Activated naive CD8-positive, alpha-beta T cell treated with anti-CD3 and anti-CD28 coated beads, Interleukin-2, amount 10 ng/mL, durations not matched to agents 7 days and 5 days (primary cell): ENCODE results near the gene USF1. TPM values are rescaled to one million over a fixed set of nuclear protein-coding genes. Genes with fewer than 3 reads are reported as not detected.
"Not testable (repeated sequence)": the region's sequence is repeated elsewhere in the genome, so short reads cannot be mapped to it uniquely, and the experiment has no call there.

Source experiments
- ATAC-seq: fragments of 150-1000 bp; cut with Tn5 transposase; one replicate; pipeline ENCODE4 v1.10.0; 2021; ENCODE audit warnings: low read depth, moderate library complexity
- POLR2A ChIA-PET: fragments of 350-600 bp; sonication (Branson Sonifier 250); formaldehyde crosslinking; loops from one replicate; lab custom pipeline; 2021; ENCODE audit warnings: antibody characterized with exemption; lab: Charles Lee
- DNase-seq: peaks from one replicate; pipeline ENCODE4 v3.0.0; 2021
- H3K27ac Mint-ChIP-seq: one replicate; pipeline ENCODE4 v1.8.0; 2022; ENCODE audit warnings: mild to moderate bottlenecking, mixed read lengths
- H3K27me3 Mint-ChIP-seq: one replicate; pipeline ENCODE4 v1.8.0; 2022; ENCODE audit warnings: mild to moderate bottlenecking, moderate library complexity, mixed read lengths
- H3K36me3 Mint-ChIP-seq: one replicate; pipeline ENCODE4 v1.8.0; 2021; ENCODE audit warnings: mild to moderate bottlenecking, mixed read lengths
- H3K4me1 Mint-ChIP-seq: one replicate; pipeline ENCODE4 v1.8.0; 2021; ENCODE audit warnings: mixed read lengths
- H3K4me3 Mint-ChIP-seq: one replicate; pipeline ENCODE4 v1.8.0; 2022; ENCODE audit warnings: mild to moderate bottlenecking, moderate library complexity, mixed read lengths
- H3K9me3 Mint-ChIP-seq: one replicate; pipeline ENCODE4 v1.8.0; 2021; ENCODE audit warnings: mixed read lengths
- total RNA-seq, 2 experiments: library from RNA; stranded (reverse); gene quantifications; one replicate each; pipeline ENCODE4 v1.2.3, GENCODE V29; 2021

Gene USF1
- total RNA-seq, 2 experiments from 2014 or later: 93.0 to 96.3 TPM

GRCh38 chr1:161072751-161073449, 27.1 kb upstream of the USF1 start:
- ATAC-seq (no peak), DNase-seq (no peak)
- Mint-ChIP-seq H3K27me3 (no peaks in the 10 kb centered on the region), H3K27ac (peak overlapping the region; percentile 34), H3K4me1 (peaks cover 33% of the 10 kb centered on the region), H3K9me3 (no peaks in the 10 kb centered on the region), H3K36me3 (peaks cover 13% of the 10 kb centered on the region), H3K4me3 (no peak overlapping the region)
- POLR2A ChIA-PET: interaction anchor here (7.7 kb wide), 1 partner anchor 25 kb away, joined by 118 read pairs; the partner anchor contains the start of gene KLHDC9

- peaks cover 38% of the 10 kb centered on the region for H3K4me1 Mint-ChIP-seq
- POLR2A ChIA-PET: interaction anchor here (0.8 to 7.7 kb wide), 7 partner anchors 10 to 70 kb away, joined by 3 to 159 read pairs (median 4); partner anchors contain the start of genes KLHDC9, NIT1, PFDN2 and USF1
- DNase-seq (peak; percentile 62), ATAC-seq (no peak)
- no peaks in the 10 kb centered on the region for H3K27me3 Mint-ChIP-seq
- peaks cover 20% of the 10 kb centered on the region for H3K36me3 Mint-ChIP-seq
- no peak overlapping the region for H3K4me3 Mint-ChIP-seq
- H3K27ac Mint-ChIP-seq: peak overlapping the region; percentile 74
- H3K9me3 Mint-ChIP-seq: no peaks in the 10 kb centered on the region
Observed at GRCh38 chr1:161071886-161072371, 26.2 kb upstream of the USF1 start.

GRCh38 chr1:161070761-161071160, 25.0 kb upstream of the USF1 start:
- POLR2A ChIA-PET: interaction anchor here (0.5 to 7.7 kb wide), 14 partner anchors 9 to 71 kb away, joined by 3 to 159 read pairs (median 6); partner anchors contain the start of genes F11R, KLHDC9, NIT1 and PFDN2
- H3K27ac Mint-ChIP-seq: peak overlapping the region; percentile 100
- H3K36me3 Mint-ChIP-seq: peaks cover 29% of the 10 kb centered on the region
- peak overlapping the region; percentile 100 for H3K4me3 Mint-ChIP-seq
- H3K9me3 Mint-ChIP-seq: no peaks in the 10 kb centered on the region
- no peaks in the 10 kb centered on the region for H3K27me3 Mint-ChIP-seq
- ATAC-seq (no peak), DNase-seq (no peak)
- H3K4me1 Mint-ChIP-seq: peaks cover 44% of the 10 kb centered on the region

GRCh38 chr1:161069731-161070270, 24.0 kb upstream of the USF1 start, which contains the start of gene ARHGAP30:
Gene ARHGAP30 (minus strand): TSS chr1:161069891. CDS start chr1:161069624, 267 bp downstream.
- Mint-ChIP-seq H3K4me3 (peak within 1 kb of the TSS; percentile 100), H3K27me3 (no peaks in the 10 kb centered on the region), H3K36me3 (peaks cover 29% of the 10 kb centered on the region), H3K27ac (peak within 1 kb of the TSS; percentile 100), H3K9me3 (no peaks in the 10 kb centered on the region), H3K4me1 (peaks cover 47% of the 10 kb centered on the region)
- DNase-seq (peak; percentile 78), ATAC-seq (peak; percentile 79)
- POLR2A ChIA-PET: interaction anchor here (0.5 to 7.7 kb wide), 26 partner anchors 9 to 362 kb away, joined by 3 to 159 read pairs (median 5); partner anchors contain the start of genes DEDD, F11R, KLHDC9 and NIT1

GRCh38 chr1:161069241-161069640, 23.5 kb upstream of the USF1 start:
- peak; percentile 1 for ATAC-seq

GRCh38 chr1:161068306-161069234, 22.8 kb upstream of the USF1 start:
- peak overlapping the region; percentile 100 for H3K27ac Mint-ChIP-seq
- no peaks in the 10 kb centered on the region for H3K9me3 Mint-ChIP-seq
- H3K27me3 Mint-ChIP-seq: no peaks in the 10 kb centered on the region
- H3K4me1 Mint-ChIP-seq: peaks cover 52% of the 10 kb centered on the region
- DNase-seq (peak; percentile 80), ATAC-seq (peak; percentile 73)
- H3K4me3 Mint-ChIP-seq: peak overlapping the region; percentile 100
- POLR2A ChIA-PET: interaction anchor here (0.5 to 7.7 kb wide), 25 partner anchors 7 to 358 kb away, joined by 3 to 159 read pairs (median 4); partner anchors contain the start of genes CD48, DEDD, F11R and KLHDC9
- peaks cover 37% of the 10 kb centered on the region for H3K36me3 Mint-ChIP-seq

More at GRCh38 chr1:161069241-161069640, 23.5 kb upstream of the USF1 start:
- POLR2A ChIA-PET: interaction anchor here (0.5 to 7.7 kb wide), 24 partner anchors 8 to 360 kb away, joined by 3 to 159 read pairs (median 5); partner anchors contain the start of genes DEDD, F11R, KLHDC9 and NIT1
- peak overlapping the region; percentile 100 for H3K27ac Mint-ChIP-seq
- no peaks in the 10 kb centered on the region for H3K9me3 Mint-ChIP-seq
- no peaks in the 10 kb centered on the region for H3K27me3 Mint-ChIP-seq
- H3K4me1 Mint-ChIP-seq: peaks cover 50% of the 10 kb centered on the region
- peak overlapping the region; percentile 100 for H3K4me3 Mint-ChIP-seq
- DNase-seq: no peak
- H3K36me3 Mint-ChIP-seq: peaks cover 34% of the 10 kb centered on the region

- DNase-seq (no peak), ATAC-seq (no peak)
- Mint-ChIP-seq H3K36me3 (peaks cover 50% of the 10 kb centered on the region), H3K27ac (peak overlapping the region; percentile 87), H3K4me1 (peaks cover 50% of the 10 kb centered on the region), H3K9me3 (no peaks in the 10 kb centered on the region), H3K27me3 (no peaks in the 10 kb centered on the region), H3K4me3 (peak overlapping the region; percentile 100)
- POLR2A ChIA-PET: interaction anchor here (0.7 to 7.7 kb wide), 7 partner anchors 20 to 51 kb away, joined by 3 to 159 read pairs (median 16); partner anchors contain the start of genes F11R, KLHDC9, NIT1 and PFDN2
Observed at GRCh38 chr1:161066694-161067093, 20.9 kb upstream of the USF1 start.

- H3K27ac Mint-ChIP-seq: not testable (repeated sequence)
Observed at GRCh38 chr1:161065681-161066080, 19.9 kb upstream of the USF1 start.

GRCh38 chr1:161063936-161064335, 18.2 kb upstream of the USF1 start:
- peak overlapping the region; percentile 89 for H3K4me3 Mint-ChIP-seq
- not testable (repeated sequence) for H3K27me3 Mint-ChIP-seq, H3K9me3 Mint-ChIP-seq, ATAC-seq, DNase-seq
- peaks cover 42% of the 10 kb centered on the region for H3K4me1 Mint-ChIP-seq
- POLR2A ChIA-PET: interaction anchor here (0.5 to 1.4 kb wide), 2 partner anchors 18 to 40 kb away, joined by 4 to 5 read pairs; partner anchors contain the start of gene USF1
- H3K27ac Mint-ChIP-seq: peak overlapping the region; percentile 87
- H3K36me3 Mint-ChIP-seq: peaks cover 56% of the 10 kb centered on the region

More at GRCh38 chr1:161065681-161066080, 19.9 kb upstream of the USF1 start:
- DNase-seq, H3K27me3 Mint-ChIP-seq, ATAC-seq, H3K9me3 Mint-ChIP-seq: not testable (repeated sequence)
- Mint-ChIP-seq H3K4me3 (peak overlapping the region; percentile 100), H3K4me1 (peaks cover 45% of the 10 kb centered on the region), H3K36me3 (peaks cover 55% of the 10 kb centered on the region)
- POLR2A ChIA-PET: interaction anchor here (0.7 to 7.7 kb wide), 4 partner anchors 11 to 32 kb away, joined by 3 to 118 read pairs (median 4); partner anchors contain the start of genes KLHDC9 and USF1

- Mint-ChIP-seq H3K36me3 (peaks cover 43% of the 10 kb centered on the region), H3K27me3 (no peaks in the 10 kb centered on the region), H3K9me3 (no peaks in the 10 kb centered on the region), H3K4me1 (peaks cover 38% of the 10 kb centered on the region), H3K27ac (no peak overlapping the region), H3K4me3 (no peak overlapping the region)
- ATAC-seq: no peak
- POLR2A ChIA-PET: interaction anchor here (0.9 to 1.5 kb wide), 4 partner anchors 8 to 16 kb away, joined by 3 to 5 read pairs (median 4); partner anchors contain the start of genes ARHGAP30 and USF1
- DNase-seq: no peak
Observed at GRCh38 chr1:161061419-161061818, 15.6 kb upstream of the USF1 start.

- peaks cover 39% of the 10 kb centered on the region for H3K36me3 Mint-ChIP-seq
Observed at GRCh38 chr1:161059293-161059692, 13.5 kb upstream of the USF1 start.

GRCh38 chr1:161054805-161055204, 9.0 kb upstream of the USF1 start:
- Mint-ChIP-seq H3K4me3 (no peak overlapping the region), H3K27me3 (no peaks in the 10 kb centered on the region), H3K36me3 (peaks cover 35% of the 10 kb centered on the region), H3K9me3 (no peaks in the 10 kb centered on the region), H3K4me1 (peaks cover 22% of the 10 kb centered on the region), H3K27ac (no peak overlapping the region)
- ATAC-seq (no peak), DNase-seq (no peak)
- POLR2A ChIA-PET: interaction anchor here (0.7 to 2.3 kb wide), 4 partner anchors 9 to 289 kb away, joined by 3 to 15 read pairs (median 4); partner anchors contain the start of gene USF1

More at GRCh38 chr1:161059293-161059692, 13.5 kb upstream of the USF1 start:
- ATAC-seq (no peak), DNase-seq (no peak)
- Mint-ChIP-seq H3K27me3 (no peaks in the 10 kb centered on the region), H3K27ac (no peak overlapping the region), H3K4me3 (no peak overlapping the region), H3K9me3 (no peaks in the 10 kb centered on the region), H3K4me1 (peaks cover 34% of the 10 kb centered on the region)
- POLR2A ChIA-PET: interaction anchor here (1.0 to 1.8 kb wide), 2 partner anchors 11 to 39 kb away, joined by 3 to 5 read pairs; partner anchors contain the start of genes ARHGAP30 and KLHDC9
